Right atrium auricular region (tissue), 2 donors: Measurements from ENCODE around the gene ETV3L. TPM values are rescaled to one million over a fixed set of nuclear protein-coding genes. Genes with fewer than 3 reads are reported as not detected.
A peak's percentile ranks its signal among the peaks of the same experiment; 100 is the strongest.

Experiments
- DNase-seq: peaks from one replicate; pipeline ENCODE4 v3.0.0-alpha.2; 2019; ENCODE audit warnings: low spot score
- H3K27ac ChIP-seq, 2 donors: fragments of 200-600 bp; sonication (generic); 1 replicate in 1 of 2; 2 replicates in 1 of 2; pipeline ENCODE4 v1.5.1; 2016 to 2019
- H3K27me3 ChIP-seq, 2 donors: fragments of 200-600 bp; sonication (generic); one replicate each; pipeline versions ENCODE4 v1.5.1 to v1.6.0; 2017 to 2019
- H3K36me3 ChIP-seq: fragments of 200-600 bp; sonication (generic); one replicate; pipeline ENCODE4 v1.5.1; 2016
- H3K4me1 ChIP-seq, 2 donors: fragments of 200-600 bp; sonication (generic); one replicate each; pipeline versions ENCODE4 v1.5.1 to v1.6.0; 2017 to 2019
- H3K4me3 ChIP-seq, 2 donors: fragments of 200-600 bp; sonication (generic); 1 replicate in 1 of 2; 2 replicates in 1 of 2; pipeline ENCODE4 v1.5.1; 2017 to 2019; ENCODE audit warnings: mild to moderate bottlenecking in 1 of 2, moderate library complexity in 1 of 2
- H3K9me3 ChIP-seq, 2 donors: fragments of 200-600 bp; sonication (generic); one replicate each; pipeline ENCODE4 v1.5.1; 2019
- total RNA-seq, 2 donors: library from RNA; depleted of rRNA; stranded (reverse); fragments of >200 nt; gene quantifications; one replicate each; pipeline ENCODE4 v1.1.0, GENCODE V29; 2016
- TF ChIP-seq, protein P1 (sequence below), 2 donors: fragments of 200-600 bp; sonication (generic); IDR thresholded peaks; one replicate each; pipeline ENCODE4 v1.5.1; 2019; ENCODE audit warnings: antibody characterized with exemption in 2 of 2

ETV3L gene
- total RNA-seq, 2 donors from 2014 or later: not detected

DNA sequence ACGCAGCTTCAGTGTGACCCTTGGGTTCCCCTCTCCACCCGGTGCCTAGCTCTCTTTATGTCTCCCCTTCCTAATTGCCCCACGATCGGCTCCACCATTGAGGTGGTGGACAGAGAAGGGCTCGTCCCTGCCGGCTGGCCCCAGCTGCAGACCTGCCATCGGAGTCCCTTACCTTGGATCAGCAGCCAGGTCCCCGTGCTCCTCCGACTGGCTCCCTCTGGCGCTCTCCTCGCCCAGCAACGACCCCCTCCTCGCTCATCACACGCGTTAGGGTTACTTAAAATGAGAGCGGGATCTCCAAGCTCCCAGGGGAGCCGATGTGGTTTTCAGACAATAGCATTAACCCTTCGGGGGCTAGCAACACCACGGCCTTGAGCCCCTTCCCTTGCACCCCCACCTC, 8.1 kb upstream of the ETV3L start:
- no peak overlapping the region for H3K4me3 ChIP-seq
- H3K9me3 ChIP-seq: no peaks in the 10 kb centered on the region
- H3K36me3 ChIP-seq: no peaks in the 10 kb centered on the region
- peaks cover 0 to 5% of the 10 kb centered on the region in 2 donors for H3K27me3 ChIP-seq
- H3K4me1 ChIP-seq: no peaks in the 10 kb centered on the region
- no peak overlapping the region for H3K27ac ChIP-seq
- TF ChIP-seq, protein P1, sequence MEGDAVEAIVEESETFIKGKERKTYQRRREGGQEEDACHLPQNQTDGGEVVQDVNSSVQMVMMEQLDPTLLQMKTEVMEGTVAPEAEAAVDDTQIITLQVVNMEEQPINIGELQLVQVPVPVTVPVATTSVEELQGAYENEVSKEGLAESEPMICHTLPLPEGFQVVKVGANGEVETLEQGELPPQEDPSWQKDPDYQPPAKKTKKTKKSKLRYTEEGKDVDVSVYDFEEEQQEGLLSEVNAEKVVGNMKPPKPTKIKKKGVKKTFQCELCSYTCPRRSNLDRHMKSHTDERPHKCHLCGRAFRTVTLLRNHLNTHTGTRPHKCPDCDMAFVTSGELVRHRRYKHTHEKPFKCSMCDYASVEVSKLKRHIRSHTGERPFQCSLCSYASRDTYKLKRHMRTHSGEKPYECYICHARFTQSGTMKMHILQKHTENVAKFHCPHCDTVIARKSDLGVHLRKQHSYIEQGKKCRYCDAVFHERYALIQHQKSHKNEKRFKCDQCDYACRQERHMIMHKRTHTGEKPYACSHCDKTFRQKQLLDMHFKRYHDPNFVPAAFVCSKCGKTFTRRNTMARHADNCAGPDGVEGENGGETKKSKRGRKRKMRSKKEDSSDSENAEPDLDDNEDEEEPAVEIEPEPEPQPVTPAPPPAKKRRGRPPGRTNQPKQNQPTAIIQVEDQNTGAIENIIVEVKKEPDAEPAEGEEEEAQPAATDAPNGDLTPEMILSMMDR (IDR thresholded peaks at IDR 0.05): no peak
- no peak for DNase-seq

DNA sequence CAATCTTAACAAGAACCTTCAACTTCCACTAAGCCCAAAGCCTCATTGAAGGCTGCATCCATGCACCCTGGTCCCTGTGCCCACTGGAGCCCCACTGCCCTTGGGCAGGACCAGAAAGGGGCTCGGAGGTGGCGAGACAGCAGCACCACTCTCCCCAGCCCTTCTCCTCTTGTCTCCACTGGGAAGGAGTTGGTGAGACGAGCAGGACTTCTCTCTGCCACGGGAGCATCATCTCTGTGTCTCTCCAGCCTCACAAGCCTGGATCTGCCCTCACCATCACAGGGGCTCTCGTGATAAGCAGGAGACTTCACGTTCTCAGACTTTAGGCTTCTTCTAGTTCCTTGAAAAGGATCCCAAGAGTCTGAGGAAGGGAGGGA, 7.2 kb upstream of the ETV3L start:
- no peak overlapping the region for H3K4me3 ChIP-seq
- H3K36me3 ChIP-seq: no peaks in the 10 kb centered on the region
- H3K4me1 ChIP-seq: no peaks in the 10 kb centered on the region
- TF ChIP-seq, protein P1 (IDR thresholded peaks at IDR 0.05): no peak
- H3K27me3 ChIP-seq: peaks cover 0 to 5% of the 10 kb centered on the region in 2 donors
- H3K27ac ChIP-seq: no peak overlapping the region
- H3K9me3 ChIP-seq: no peaks in the 10 kb centered on the region
- no peak for DNase-seq

DNA sequence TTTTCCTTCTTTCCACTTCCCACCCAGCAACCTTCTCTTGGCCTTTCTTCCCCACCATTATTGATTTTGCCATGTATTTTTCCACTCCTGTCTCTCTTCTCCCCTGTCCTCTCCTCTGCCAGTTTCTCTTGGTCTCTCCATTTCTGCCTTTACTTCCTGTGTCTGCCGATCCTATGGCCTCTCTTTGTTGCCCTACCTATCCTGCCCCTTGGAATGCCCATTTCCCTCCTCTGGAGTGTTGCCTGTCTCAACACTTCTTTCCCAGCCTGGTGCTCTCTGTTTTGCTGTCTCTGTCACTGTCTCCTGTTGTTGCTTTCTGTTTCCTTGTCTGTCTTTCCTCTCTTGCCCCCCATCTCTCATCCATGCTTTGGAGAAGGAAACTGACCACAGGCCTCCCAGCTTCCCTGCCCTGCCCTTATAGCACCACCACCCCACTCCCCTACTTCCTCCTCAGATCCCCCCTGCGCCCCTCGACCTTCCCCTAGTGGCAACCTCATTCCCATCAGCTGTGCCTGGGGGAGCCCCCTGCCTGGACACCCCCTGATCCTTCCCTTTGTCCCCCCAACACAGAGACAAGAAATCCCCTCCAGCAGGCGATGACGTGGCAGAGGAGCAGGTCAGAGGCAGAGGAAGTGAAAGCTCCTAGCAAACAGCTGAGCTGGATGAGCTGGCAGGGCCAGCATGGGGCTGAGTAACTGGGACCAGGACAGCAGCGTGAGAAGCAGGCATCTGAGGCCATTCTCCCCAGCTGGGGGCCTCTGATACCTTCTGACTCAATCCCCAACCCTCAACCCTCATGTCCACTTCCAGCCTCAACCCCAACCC, 6.6 kb upstream of the ETV3L start:
- no peak overlapping the region for H3K4me3 ChIP-seq
- no peak overlapping the region for H3K27ac ChIP-seq
- peak; percentile 65 for DNase-seq
- no peaks in the 10 kb centered on the region for H3K4me1 ChIP-seq
- H3K27me3 ChIP-seq: peaks cover 0 to 5% of the 10 kb centered on the region in 2 donors
- H3K36me3 ChIP-seq: no peaks in the 10 kb centered on the region
- TF ChIP-seq, protein P1 (IDR thresholded peaks at IDR 0.05): no peak
- H3K9me3 ChIP-seq: no peaks in the 10 kb centered on the region

DNA sequence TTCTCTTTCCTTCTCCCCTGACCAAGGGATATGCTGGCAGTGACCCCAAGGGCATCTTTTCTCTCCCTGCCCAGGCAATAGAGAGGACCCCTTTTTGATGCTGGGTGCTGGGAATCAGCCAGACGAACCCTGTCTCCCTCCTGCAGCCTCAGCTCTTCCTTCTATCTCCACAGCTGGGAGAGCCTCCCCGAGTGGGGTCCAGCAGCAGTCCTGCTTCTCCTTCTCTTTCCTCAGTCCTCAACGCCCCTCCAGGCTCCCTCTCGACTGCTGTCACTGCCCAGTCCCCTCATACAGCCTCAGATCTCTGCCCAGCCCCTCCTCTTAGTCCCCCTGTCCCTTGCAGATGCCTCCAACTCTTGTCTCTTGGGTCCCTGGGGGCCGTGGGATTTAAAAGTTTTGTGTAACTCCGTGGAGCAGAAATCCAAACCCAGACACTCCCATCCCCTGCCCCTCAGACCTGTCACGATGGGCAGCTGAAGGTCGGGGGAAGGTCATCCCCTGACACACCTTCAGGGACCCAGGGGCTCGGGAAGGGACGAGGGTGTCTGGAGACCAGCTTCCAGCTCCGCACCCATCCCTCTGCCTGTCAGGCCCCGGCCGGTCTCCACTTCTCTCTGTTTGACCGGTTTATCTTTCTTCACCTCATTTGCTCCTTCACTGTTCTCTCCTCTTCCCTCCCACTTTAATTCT, 5.8 kb upstream of the ETV3L start:
- peaks cover 0 to 5% of the 10 kb centered on the region in 2 donors for H3K27me3 ChIP-seq
- no peaks in the 10 kb centered on the region for H3K9me3 ChIP-seq
- no peak overlapping the region for H3K4me3 ChIP-seq
- DNase-seq: no peak
- H3K36me3 ChIP-seq: no peaks in the 10 kb centered on the region
- no peaks in the 10 kb centered on the region for H3K4me1 ChIP-seq
- TF ChIP-seq, protein P1 (IDR thresholded peaks at IDR 0.05): no peak
- no peak overlapping the region for H3K27ac ChIP-seq

DNA sequence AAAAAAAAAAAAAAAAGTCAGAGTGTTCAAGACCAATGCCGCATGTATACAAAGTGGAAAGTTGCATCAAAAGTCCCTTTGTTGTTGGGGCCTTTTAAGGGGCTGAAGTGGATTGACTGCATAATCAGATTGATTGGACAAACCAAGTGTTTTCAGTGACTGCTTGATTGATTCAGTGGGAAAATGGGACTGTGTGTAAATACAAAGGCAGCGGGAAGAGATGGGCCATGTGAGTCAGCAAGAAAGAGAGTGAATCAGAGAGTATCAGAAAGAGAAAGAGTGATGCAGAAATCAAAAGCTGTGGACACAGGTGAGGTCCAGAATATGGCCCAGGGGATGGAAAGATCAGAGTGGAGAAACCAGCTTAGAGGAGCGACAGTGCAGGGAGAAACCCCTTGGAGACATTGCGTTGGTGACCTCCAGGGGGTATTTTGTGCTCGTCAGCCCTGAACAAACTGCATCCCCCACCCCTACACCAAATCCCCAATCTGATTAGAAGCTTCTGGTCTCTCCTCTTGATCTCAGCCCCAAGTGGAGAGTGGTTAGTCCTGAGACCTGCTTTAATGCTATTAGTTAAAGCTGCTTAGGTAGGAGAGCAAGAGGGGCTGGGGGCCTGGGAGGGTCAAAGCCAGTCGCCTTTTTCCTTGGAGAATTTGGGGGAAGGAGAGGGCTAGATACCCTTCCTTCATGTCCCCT, 5.1 kb upstream of the ETV3L start:
- Histone ChIP-seq H3K9me3 (no peaks in the 10 kb centered on the region), H3K4me3 (no peak overlapping the region), H3K4me1 (no peaks in the 10 kb centered on the region), H3K27ac (no peak overlapping the region), H3K36me3 (no peaks in the 10 kb centered on the region), H3K27me3 (peaks cover 0 to 5% of the 10 kb centered on the region in 2 donors)
- TF ChIP-seq, protein P1 (IDR thresholded peaks at IDR 0.05): no peak
- no peak for DNase-seq
